HG03571 (cell line): ENCODE measurements around the gene HES5.

Experiments
- ATAC-seq: cut with Tn5 transposase; IDR thresholded peaks from one replicate; pipeline ENCODE4 v1.9.1; 2021; ENCODE audit not compliant: unreplicated experiment

HES5 gene

GRCh38 chr1:2533365-2533764, 3.3 kb upstream of the HES5 start:
- no peak for ATAC-seq

- ATAC-seq: no peak
These were observed 2.6 kb upstream of the HES5 start for GRCh38 chr1:2532485-2533160.

- ATAC-seq: no peak
These were observed 674 bp upstream of the HES5 start for GRCh38 chr1:2530513-2531361.

GRCh38 chr1:2528966-2529783, 888 bp downstream of the HES5 start:
- ATAC-seq: no peak

GRCh38 chr1:2528611-2528965, 1.5 kb downstream of the HES5 start:
- ATAC-seq: no peak

GRCh38 chr1:2528016-2528415, 2.0 kb downstream of the HES5 start:
- ATAC-seq: no peak

GRCh38 chr1:2527556-2527860, 2.6 kb downstream of the HES5 start:
- no peak for ATAC-seq

GRCh38 chr1:2526824-2527555, 3.1 kb downstream of the HES5 start:
- peak; percentile 17 for ATAC-seq

- ATAC-seq: peak; percentile 71
These were observed 3.9 kb downstream of the HES5 start, which contains the start of gene PANK4 for GRCh38 chr1:2525920-2526823. TSS of gene PANK4 (minus strand) at chr1:2526596. CDS start at chr1:2526587, 9 bp downstream.

GRCh38 chr1:2525572-2525919, 4.5 kb downstream of the HES5 start:
- ATAC-seq: no peak

- ATAC-seq: no peak
These were observed 6.0 kb downstream of the HES5 start for GRCh38 chr1:2523891-2524609.

- no peak for ATAC-seq
These were observed 6.7 kb downstream of the HES5 start for GRCh38 chr1:2523191-2523890.

- ATAC-seq: no peak
These were observed 7.8 kb downstream of the HES5 start for GRCh38 chr1:2522230-2522629.

GRCh38 chr1:2520806-2521205, 9.3 kb downstream of the HES5 start:
- ATAC-seq: no peak

GRCh38 chr1:2520206-2520605, 9.9 kb downstream of the HES5 start:
- ATAC-seq: no peak

- ATAC-seq: no peak
These were observed 10.3 kb downstream of the HES5 start for GRCh38 chr1:2519729-2520128.

GRCh38 chr1:2519029-2519685, 10.9 kb downstream of the HES5 start:
- ATAC-seq: no peak

GRCh38 chr1:2518528-2518927, 11.5 kb downstream of the HES5 start:
- no peak for ATAC-seq
